ENCODE measurements around the gene FIBP.

The FIBP gene

DNA sequence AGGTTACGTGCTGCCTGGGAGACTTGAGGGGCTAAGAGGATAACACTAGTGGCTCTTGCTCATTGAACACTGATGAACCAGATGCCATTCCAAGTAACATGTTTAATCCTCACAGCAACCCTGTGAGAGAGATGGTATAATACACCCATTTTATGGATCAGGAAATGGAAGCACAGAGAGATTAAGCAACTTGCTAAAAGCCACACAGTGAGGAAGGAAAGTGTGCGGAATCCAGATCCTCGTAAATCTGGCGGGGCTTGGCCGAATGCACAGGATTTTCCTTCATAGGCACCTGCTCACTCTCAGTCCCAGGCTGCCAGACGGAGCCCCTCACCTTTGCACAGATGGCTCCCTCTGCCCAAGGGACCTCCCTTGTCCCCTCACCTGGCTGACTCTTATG is 19.6 kb upstream of the FIBP start:
- no peak overlapping the region for H3K4me3 ChIP-seq (ENCODE audit: low read depth, low read length)
- no peak for DNase-seq (ENCODE audit: low read depth)
- TF ChIP-seq CTCF (IDR thresholded peaks at IDR 0.05; ENCODE audit: low read depth, low read length) (no peak), MYC (IDR thresholded peaks at IDR 0.05; ENCODE audit: low read depth, low read length) (no peak), POLR2A (IDR thresholded peaks at IDR 0.05; ENCODE audit: extremely low read depth, insufficient read length) (no peak)
- TF ChIP-seq, protein P1, sequence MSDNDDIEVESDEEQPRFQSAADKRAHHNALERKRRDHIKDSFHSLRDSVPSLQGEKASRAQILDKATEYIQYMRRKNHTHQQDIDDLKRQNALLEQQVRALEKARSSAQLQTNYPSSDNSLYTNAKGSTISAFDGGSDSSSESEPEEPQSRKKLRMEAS (IDR thresholded peaks at IDR 0.05; ENCODE audit: low read depth, low read length), result no peak

GRCh38 chr11:65906602-65907001 is 18.3 kb upstream of the FIBP start:
- TF ChIP-seq, protein P1 (IDR thresholded peaks at IDR 0.05; ENCODE audit: low read depth, low read length), result no peak
- no peak for TF ChIP-seq CTCF (IDR thresholded peaks at IDR 0.05; ENCODE audit: low read depth, low read length)
- no peak for TF ChIP-seq MYC (IDR thresholded peaks at IDR 0.05; ENCODE audit: low read depth, low read length)
- no peak for TF ChIP-seq POLR2A (IDR thresholded peaks at IDR 0.05; ENCODE audit: extremely low read depth, insufficient read length)
- DNase-seq (ENCODE audit: low read depth), result no peak
- H3K4me3 ChIP-seq (ENCODE audit: low read depth, low read length), result no peak overlapping the region

- no peak for DNase-seq (ENCODE audit: low read depth)
- H3K4me3 ChIP-seq (ENCODE audit: low read depth, low read length), result no peak overlapping the region
Observed at GRCh38 chr11:65903715-65904114, 15.4 kb upstream of the FIBP start.

GRCh38 chr11:65903068-65903481 is 14.8 kb upstream of the FIBP start:
- DNase-seq (ENCODE audit: low read depth), result peak; percentile 78
- H3K4me3 ChIP-seq (ENCODE audit: low read depth, low read length), result no peak overlapping the region

More at GRCh38 chr11:65903715-65904114, 15.4 kb upstream of the FIBP start:
- TF ChIP-seq POLR2A (IDR thresholded peaks at IDR 0.05; ENCODE audit: extremely low read depth, insufficient read length) (no peak), CTCF (IDR thresholded peaks at IDR 0.05; ENCODE audit: low read depth, low read length) (no peak)

GRCh38 chr11:65900899-65901180 is 12.6 kb upstream of the FIBP start:
- no peak for DNase-seq (ENCODE audit: low read depth)
- H3K4me3 ChIP-seq (ENCODE audit: low read depth, low read length), result no peak overlapping the region
- TF ChIP-seq POLR2A (IDR thresholded peaks at IDR 0.05; ENCODE audit: extremely low read depth, insufficient read length) (no peak), MYC (IDR thresholded peaks at IDR 0.05; ENCODE audit: low read depth, low read length) (no peak), CTCF (IDR thresholded peaks at IDR 0.05; ENCODE audit: low read depth, low read length) (no peak)
- TF ChIP-seq, protein P1 (IDR thresholded peaks at IDR 0.05; ENCODE audit: low read depth, low read length), result no peak

More at GRCh38 chr11:65903068-65903481, 14.8 kb upstream of the FIBP start:
- TF ChIP-seq POLR2A (IDR thresholded peaks at IDR 0.05; ENCODE audit: extremely low read depth, insufficient read length), result no peak
- TF ChIP-seq, protein P1 (IDR thresholded peaks at IDR 0.05; ENCODE audit: low read depth, low read length), result no peak
- TF ChIP-seq MYC (IDR thresholded peaks at IDR 0.05; ENCODE audit: low read depth, low read length), result no peak

GRCh38 chr11:65900125-65900898 is 12.0 kb upstream of the FIBP start, which contains the start of gene FOSL1:
Gene FOSL1 (minus strand): TSS chr11:65900388. CDS start chr11:65900339, 49 bp downstream.
- peak within 1 kb of the TSS; percentile 90 for H3K4me3 ChIP-seq (ENCODE audit: low read depth, low read length)
- peak; percentile 97 for DNase-seq (ENCODE audit: low read depth)

More at GRCh38 chr11:65900125-65900898, 12.0 kb upstream of the FIBP start, which contains the start of gene FOSL1:
- TF ChIP-seq POLR2A (IDR thresholded peaks at IDR 0.05; ENCODE audit: extremely low read depth, insufficient read length) (peak; percentile 95), MYC (IDR thresholded peaks at IDR 0.05; ENCODE audit: low read depth, low read length) (peak; percentile 81), CTCF (IDR thresholded peaks at IDR 0.05; ENCODE audit: low read depth, low read length) (no peak)
- TF ChIP-seq, protein P1 (IDR thresholded peaks at IDR 0.05; ENCODE audit: low read depth, low read length), result peak; percentile 68
